ENCODE data around the gene SLFN13.

Gene SLFN13

DNA sequence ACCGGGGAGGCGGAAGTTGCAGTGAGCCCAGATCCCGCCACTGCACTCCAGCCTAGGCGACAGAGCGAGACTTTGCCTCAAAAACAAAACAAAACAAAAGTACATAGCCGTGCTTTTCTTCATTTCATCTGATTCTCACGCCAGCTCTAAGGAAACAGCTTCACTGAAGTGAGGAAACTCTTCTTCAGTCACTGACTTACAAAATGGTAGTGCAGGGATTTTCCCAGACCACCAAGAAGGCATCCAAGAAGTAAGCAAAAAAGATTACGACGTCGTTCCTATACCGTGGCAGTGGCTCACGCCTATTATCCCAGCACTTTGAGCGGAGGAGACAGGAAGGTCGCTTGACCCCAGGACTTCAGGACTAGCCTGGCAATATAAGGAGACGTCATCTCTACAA, 40.4 kb upstream of the SLFN13 start:
- no peaks in the 10 kb centered on the region for H3K36me3 ChIP-seq (replicated peaks)

DNA sequence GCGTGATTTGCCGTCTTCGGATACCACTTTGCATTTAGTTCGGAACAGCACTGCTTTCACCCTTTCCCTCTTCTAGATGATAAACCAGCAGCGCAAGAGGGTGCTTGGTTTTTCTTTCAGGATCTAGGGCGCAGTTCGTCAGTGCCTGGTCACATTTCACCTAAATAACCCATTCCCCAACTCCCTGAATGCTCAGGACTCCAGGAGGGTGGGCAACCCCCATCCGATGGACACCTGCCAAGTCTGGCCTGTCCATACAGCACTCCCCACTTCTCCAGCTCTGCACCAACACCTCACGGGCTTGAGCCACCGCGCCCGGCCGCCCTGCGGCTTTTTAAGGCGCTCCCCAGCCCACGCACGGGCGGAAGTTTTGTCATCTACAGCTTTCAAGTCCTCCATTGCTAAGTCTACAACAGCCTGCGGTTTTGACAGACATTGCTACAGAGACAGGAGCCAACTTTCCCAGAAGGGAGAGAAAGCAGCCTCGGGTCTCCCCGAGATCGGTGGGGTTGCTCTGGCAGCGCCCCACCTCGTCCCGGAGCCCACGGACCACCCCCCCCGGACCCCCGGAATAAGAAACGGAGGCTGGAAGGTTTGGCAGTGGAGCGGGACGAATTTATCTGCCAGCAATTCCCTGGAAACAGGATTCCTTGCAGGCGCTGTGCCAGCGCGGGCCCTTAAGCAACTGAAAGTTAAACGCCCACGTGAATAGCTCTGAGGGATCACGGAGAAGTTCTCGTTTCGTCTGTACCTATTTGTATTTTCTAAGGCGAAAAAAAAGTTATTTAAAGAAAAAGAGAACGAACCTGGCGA, 38.6 kb upstream of the SLFN13 start:
- Histone ChIP-seq H3K27me3 (replicated peaks) (peaks cover 73% of the 10 kb centered on the region), H3K36me3 (replicated peaks) (no peaks in the 10 kb centered on the region), H3K4me3 (ENCODE audit: low read depth, low read length) (peak overlapping the region; percentile 50), H3K27ac (no peak overlapping the region)
- in situ Hi-C loops (cut with HindIII; ENCODE audit: low pct_ligation_motif_present, low sequenced_read_pairs) = no loop called here
- TF ChIP-seq, protein P1, sequence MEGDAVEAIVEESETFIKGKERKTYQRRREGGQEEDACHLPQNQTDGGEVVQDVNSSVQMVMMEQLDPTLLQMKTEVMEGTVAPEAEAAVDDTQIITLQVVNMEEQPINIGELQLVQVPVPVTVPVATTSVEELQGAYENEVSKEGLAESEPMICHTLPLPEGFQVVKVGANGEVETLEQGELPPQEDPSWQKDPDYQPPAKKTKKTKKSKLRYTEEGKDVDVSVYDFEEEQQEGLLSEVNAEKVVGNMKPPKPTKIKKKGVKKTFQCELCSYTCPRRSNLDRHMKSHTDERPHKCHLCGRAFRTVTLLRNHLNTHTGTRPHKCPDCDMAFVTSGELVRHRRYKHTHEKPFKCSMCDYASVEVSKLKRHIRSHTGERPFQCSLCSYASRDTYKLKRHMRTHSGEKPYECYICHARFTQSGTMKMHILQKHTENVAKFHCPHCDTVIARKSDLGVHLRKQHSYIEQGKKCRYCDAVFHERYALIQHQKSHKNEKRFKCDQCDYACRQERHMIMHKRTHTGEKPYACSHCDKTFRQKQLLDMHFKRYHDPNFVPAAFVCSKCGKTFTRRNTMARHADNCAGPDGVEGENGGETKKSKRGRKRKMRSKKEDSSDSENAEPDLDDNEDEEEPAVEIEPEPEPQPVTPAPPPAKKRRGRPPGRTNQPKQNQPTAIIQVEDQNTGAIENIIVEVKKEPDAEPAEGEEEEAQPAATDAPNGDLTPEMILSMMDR (IDR thresholded peaks at IDR 0.05; ENCODE audit: low read depth, low read length, missing control alignments) = no peak
- DNase-seq = peak; percentile 17

More for the DNA sequence above, 40.4 kb upstream of the SLFN13 start:
- in situ Hi-C loops (cut with HindIII; ENCODE audit: low pct_ligation_motif_present, low sequenced_read_pairs) = no loop called here
- no peak for DNase-seq
- H3K27me3 ChIP-seq (replicated peaks) = peaks cover 89% of the 10 kb centered on the region
- H3K4me3 ChIP-seq (ENCODE audit: low read depth, low read length) = no peak overlapping the region
- TF ChIP-seq, protein P1 (IDR thresholded peaks at IDR 0.05; ENCODE audit: low read depth, low read length, missing control alignments) = no peak
- no peak overlapping the region for H3K27ac ChIP-seq

DNA sequence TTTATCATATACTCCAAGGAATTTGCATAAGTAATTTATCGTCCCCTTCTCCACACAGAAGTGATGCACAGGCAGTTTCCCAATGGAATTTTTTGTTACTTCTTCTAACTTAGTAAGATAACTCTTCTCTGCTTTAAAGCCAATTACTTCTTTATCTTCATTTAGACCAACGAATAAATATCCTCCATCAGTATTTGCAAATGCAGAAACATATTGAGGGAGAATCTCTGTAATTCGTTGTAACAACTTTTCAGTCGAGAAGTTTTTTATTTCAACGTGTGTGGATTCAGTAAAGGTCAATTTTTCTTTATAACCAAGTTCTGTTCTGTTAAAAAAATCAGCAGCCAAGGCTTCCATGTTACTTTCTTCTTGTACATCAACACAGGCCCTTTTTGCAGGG, 30.7 kb upstream of the SLFN13 start:
- no peak overlapping the region for H3K4me3 ChIP-seq (ENCODE audit: low read depth, low read length)
- H3K36me3 ChIP-seq (replicated peaks) = no peaks in the 10 kb centered on the region
- in situ Hi-C loops (cut with HindIII; ENCODE audit: low pct_ligation_motif_present, low sequenced_read_pairs) = no loop called here
- TF ChIP-seq, protein P1 (IDR thresholded peaks at IDR 0.05; ENCODE audit: low read depth, low read length, missing control alignments) = no peak
- peaks cover 34% of the 10 kb centered on the region for H3K27me3 ChIP-seq (replicated peaks)
- no peak for DNase-seq
- H3K27ac ChIP-seq = no peak overlapping the region

DNA sequence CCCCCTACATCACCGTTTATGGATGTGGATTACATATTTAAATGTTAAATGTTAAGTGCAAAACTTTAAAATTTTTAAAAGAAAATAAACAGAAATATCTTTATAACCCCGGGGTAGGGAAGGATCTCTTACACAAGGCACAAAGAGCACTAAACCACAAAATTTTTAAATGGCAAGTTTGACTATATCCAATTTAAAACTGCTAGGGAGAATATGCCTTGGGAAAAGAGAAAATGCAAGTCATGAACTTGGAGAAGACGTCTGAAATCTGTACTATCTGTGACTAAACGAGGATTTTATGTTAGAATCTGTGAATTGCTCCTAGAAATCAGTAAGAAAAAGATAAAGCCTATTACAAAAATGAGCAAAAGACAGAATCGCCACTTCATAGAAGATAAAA, 28.7 kb upstream of the SLFN13 start:
- TF ChIP-seq, protein P1 (IDR thresholded peaks at IDR 0.05; ENCODE audit: low read depth, low read length, missing control alignments) = no peak
- Histone ChIP-seq H3K27me3 (replicated peaks) (peaks cover 33% of the 10 kb centered on the region), H3K27ac (no peak overlapping the region), H3K36me3 (replicated peaks) (no peaks in the 10 kb centered on the region), H3K4me3 (ENCODE audit: low read depth, low read length) (no peak overlapping the region)
- DNase-seq = no peak
- in situ Hi-C loops (cut with HindIII; ENCODE audit: low pct_ligation_motif_present, low sequenced_read_pairs) = no loop called here

DNA sequence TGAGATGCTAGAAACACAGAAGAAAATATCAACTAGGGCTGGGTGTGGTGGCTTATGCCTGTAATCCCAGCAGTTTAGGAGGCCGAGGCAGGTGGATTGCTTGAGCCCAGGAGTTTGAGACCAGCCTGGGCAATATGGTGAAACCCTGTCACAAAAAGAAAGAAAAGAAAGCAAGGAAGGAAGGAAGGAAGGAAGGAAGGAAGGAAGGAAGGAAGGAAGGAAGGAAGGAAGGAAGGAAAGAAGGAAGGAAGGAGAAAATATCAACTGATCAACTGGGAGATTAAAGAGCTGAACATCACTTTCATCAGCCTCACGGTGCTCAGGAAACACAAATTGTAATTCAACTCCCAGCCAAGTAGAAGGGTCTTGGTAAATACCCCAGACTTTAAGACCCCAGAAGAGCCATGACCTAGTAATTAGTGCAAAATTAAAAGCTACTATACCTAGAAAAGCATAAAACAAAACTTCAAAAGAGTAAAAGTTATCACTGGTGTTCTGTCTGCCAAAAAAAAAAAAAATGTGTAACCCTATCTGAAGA, 27.8 kb upstream of the SLFN13 start:
- Histone ChIP-seq H3K4me3 (ENCODE audit: low read depth, low read length) (no peak overlapping the region), H3K27ac (no peak overlapping the region), H3K36me3 (replicated peaks) (no peaks in the 10 kb centered on the region), H3K27me3 (replicated peaks) (peaks cover 33% of the 10 kb centered on the region)
- in situ Hi-C loops (cut with HindIII; ENCODE audit: low pct_ligation_motif_present, low sequenced_read_pairs) = no loop called here
- TF ChIP-seq, protein P1 (IDR thresholded peaks at IDR 0.05; ENCODE audit: low read depth, low read length, missing control alignments) = no peak
- no peak for DNase-seq

Data from brain microvascular endothelial cell (primary cell).